Measurements from ENCODE around the gene CCBE1.

DNA sequence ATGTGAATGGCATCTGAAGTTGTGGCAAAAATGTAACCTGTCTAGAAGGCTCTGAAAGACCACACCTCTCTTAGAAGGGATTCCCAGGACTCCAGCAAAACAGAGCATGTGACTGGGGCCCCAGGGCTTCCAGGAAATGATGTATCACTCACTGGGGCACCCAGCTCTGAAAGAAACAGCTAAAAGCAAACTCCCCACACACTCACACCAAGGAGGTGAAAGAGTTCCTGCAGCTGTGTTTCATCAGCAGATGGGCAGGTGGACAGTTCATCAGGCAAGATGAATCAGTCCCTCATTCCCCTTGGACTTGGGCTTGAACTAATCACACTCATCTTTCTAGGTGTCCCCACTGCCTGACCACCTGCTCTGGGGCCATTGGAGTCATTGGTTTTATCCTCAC, 76.2 kb downstream of the CCBE1 start:
- TF ChIP-seq, protein P1, sequence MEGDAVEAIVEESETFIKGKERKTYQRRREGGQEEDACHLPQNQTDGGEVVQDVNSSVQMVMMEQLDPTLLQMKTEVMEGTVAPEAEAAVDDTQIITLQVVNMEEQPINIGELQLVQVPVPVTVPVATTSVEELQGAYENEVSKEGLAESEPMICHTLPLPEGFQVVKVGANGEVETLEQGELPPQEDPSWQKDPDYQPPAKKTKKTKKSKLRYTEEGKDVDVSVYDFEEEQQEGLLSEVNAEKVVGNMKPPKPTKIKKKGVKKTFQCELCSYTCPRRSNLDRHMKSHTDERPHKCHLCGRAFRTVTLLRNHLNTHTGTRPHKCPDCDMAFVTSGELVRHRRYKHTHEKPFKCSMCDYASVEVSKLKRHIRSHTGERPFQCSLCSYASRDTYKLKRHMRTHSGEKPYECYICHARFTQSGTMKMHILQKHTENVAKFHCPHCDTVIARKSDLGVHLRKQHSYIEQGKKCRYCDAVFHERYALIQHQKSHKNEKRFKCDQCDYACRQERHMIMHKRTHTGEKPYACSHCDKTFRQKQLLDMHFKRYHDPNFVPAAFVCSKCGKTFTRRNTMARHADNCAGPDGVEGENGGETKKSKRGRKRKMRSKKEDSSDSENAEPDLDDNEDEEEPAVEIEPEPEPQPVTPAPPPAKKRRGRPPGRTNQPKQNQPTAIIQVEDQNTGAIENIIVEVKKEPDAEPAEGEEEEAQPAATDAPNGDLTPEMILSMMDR (conservative IDR thresholded peaks at IDR 0.05), result no peak
- TF ChIP-seq ZFX (IDR thresholded peaks at IDR 0.05), result no peak

Measured in C4-2B (cell line).